A549 (cell line): ENCODE data around the gene TBC1D14. TPM values are rescaled to one million over a fixed set of nuclear protein-coding genes. Genes with fewer than 3 reads are reported as not detected.

Experiments
- ATAC-seq, 2 experiments: fragments of 200-7000 bp in 1 of 2; fragments of >200 bp in 1 of 2; cut with Nextera tagmentation in 1 of 2; cut with Tn5 transposase in 1 of 2; 3 replicates each; pipeline versions ENCODE4 v1.8.0 to v1.9.1; 2018 to 2020; ENCODE audit warnings: mild to moderate bottlenecking in 1 of 2, moderate library complexity in 1 of 2
- CTCF ChIA-PET: fragments of 300-600 bp; sonication (Branson Sonifier 250); formaldehyde crosslinking; extraction: SDS; loops from one replicate; lab custom pipeline; 2021; ENCODE audit warnings: antibody characterized with exemption, inconsistent platforms; lab: Yijun Ruan, JAX
- POLR2A ChIA-PET: fragments of 350-600 bp; formaldehyde crosslinking; extraction: SDS; loops from one replicate; lab custom pipeline; 2021; ENCODE audit warnings: antibody characterized with exemption, inconsistent platforms; lab: Yijun Ruan, JAX
- DNase-seq, 2 experiments: peaks; one replicate each; pipeline versions ENCODE4 v3.0.0 to v3.0.0-alpha.2; 2011 to 2016; ENCODE audit warnings: low read depth in 1 of 2, low spot score in 1 of 2
- FAIRE-seq: peaks from 2 replicates; lab custom pipeline; 2011; peaks lifted over from hg19 to GRCh38; lab: Jason Lieb, UNC
- H3K27ac ChIP-seq, 2 experiments: fragments of >200 bp; sonication (Bioruptor Twin); formaldehyde crosslinking; 3 replicates each; pipeline ENCODE4 v1.5.1; 2016 to 2017
- H3K4me1 ChIP-seq: fragments of >200 bp; sonication (Bioruptor Twin); formaldehyde crosslinking; 3 replicates; pipeline ENCODE4 v1.6.1; 2016
- H3K4me2 ChIP-seq: fragments of >200 bp; sonication (Bioruptor Twin); formaldehyde crosslinking; 3 replicates; pipeline ENCODE4 v1.6.1; 2016
- H3K4me3 ChIP-seq: fragments of >200 bp; sonication (Bioruptor Twin); formaldehyde crosslinking; 3 replicates; pipeline ENCODE4 v1.5.1; 2016
- H3K9me3 ChIP-seq: fragments of >200 bp; sonication (Bioruptor Twin); formaldehyde crosslinking; 3 replicates; pipeline ENCODE4 v1.6.1; 2016
- CBX2 ChIP-seq: fragments of 200-600 bp; sonication (generic); IDR thresholded peaks from 2 replicates; pipeline ENCODE4 v1.6.1; 2016; ENCODE audit warnings: low read depth, mild to moderate bottlenecking, borderline replicate concordance
- CHD4 ChIP-seq: fragments of 200-600 bp; sonication (generic); IDR thresholded peaks from 2 replicates; pipeline ENCODE4 v1.6.1; 2016; ENCODE audit warnings: antibody characterized with exemption, mild to moderate bottlenecking, borderline replicate concordance
- EHF ChIP-seq: fragments of 250-450 bp; sonication (Bioruptor Pico); IDR thresholded peaks from 2 replicates; pipeline ENCODE4 v1.5.0; 2020; ENCODE audit warnings: mild to moderate bottlenecking
- EP300 ChIP-seq, 2 experiments: fragments of >200 bp; sonication (Bioruptor Twin); formaldehyde crosslinking; IDR thresholded peaks; 2 replicates in 1 of 2; 3 replicates in 1 of 2; pipeline ENCODE4 v1.6.1; 2016 to 2017
- ESRRA ChIP-seq: fragments of 150-350 bp; IDR thresholded peaks from 2 replicates; pipeline ENCODE4 v1.6.1; 2014; ENCODE audit warnings: mild to moderate bottlenecking, low read length, borderline replicate concordance
- FOSL2 ChIP-seq, 2 experiments: fragments of 450-650 bp in 1 of 2; fragments of >200 bp in 1 of 2; sonication (Bioruptor Twin) in 1 of 2; formaldehyde crosslinking; IDR thresholded peaks; 2 replicates each; pipeline versions ENCODE4 v1.5.0 to v1.6.1; 2016 to 2020; ENCODE audit warnings: mild to moderate bottlenecking in 1 of 2, moderate library complexity in 1 of 2
- GATA3 ChIP-seq: IDR thresholded peaks from 2 replicates; pipeline ENCODE4 v1.6.1; 2012; ENCODE audit warnings: borderline replicate concordance
- HOXA7 ChIP-seq: fragments of 250-450 bp; sonication (Bioruptor Pico); IDR thresholded peaks from 2 replicates; pipeline ENCODE4 v1.5.0; 2020; ENCODE audit warnings: mild to moderate bottlenecking, moderate library complexity
- HOXB13 ChIP-seq: fragments of 250-450 bp; sonication (Bioruptor Pico); IDR thresholded peaks from 2 replicates; pipeline ENCODE4 v1.5.0; 2020; ENCODE audit warnings: low read depth, mild to moderate bottlenecking, moderate library complexity
- HOXB5 ChIP-seq: fragments of 250-450 bp; sonication (Bioruptor Pico); IDR thresholded peaks from 2 replicates; pipeline ENCODE4 v1.5.0; 2020; ENCODE audit warnings: mild to moderate bottlenecking, moderate library complexity
- JUN ChIP-seq, 2 experiments: fragments of >200 bp; sonication (Bioruptor Twin); formaldehyde crosslinking; IDR thresholded peaks; 2 replicates in 1 of 2; 3 replicates in 1 of 2; pipeline ENCODE4 v1.6.1; 2016 to 2017
- MAFK ChIP-seq: fragments of 450-650 bp; IDR thresholded peaks from 2 replicates; pipeline ENCODE4 v1.6.1; 2014; ENCODE audit not compliant: partially characterized antibody
- MAZ ChIP-seq: fragments of 150-350 bp; IDR thresholded peaks from 2 replicates; pipeline ENCODE4 v1.6.1; 2014; ENCODE audit warnings: antibody characterized with exemption, low read depth, low read length, borderline replicate concordance
- PHF8 ChIP-seq: fragments of 200-600 bp; sonication (generic); IDR thresholded peaks from 2 replicates; pipeline ENCODE4 v1.6.1; 2016; ENCODE audit warnings: low read depth, mild to moderate bottlenecking, antibody characterized with exemption, moderate library complexity, borderline replicate concordance
- RARB ChIP-seq: fragments of 250-450 bp; sonication (Bioruptor Pico); IDR thresholded peaks from 2 replicates; pipeline ENCODE4 v1.8.0; 2021; ENCODE audit warnings: mild to moderate bottlenecking, moderate library complexity
- TP53 ChIP-seq: fragments of 250-450 bp; sonication (Bioruptor Pico); IDR thresholded peaks from 2 replicates; pipeline ENCODE4 v1.5.0; 2021; ENCODE audit warnings: mild to moderate bottlenecking, moderate library complexity
- ZC3H11A ChIP-seq: fragments of 450-650 bp; IDR thresholded peaks from 2 replicates; pipeline ENCODE4 v1.6.1; 2014; ENCODE audit warnings: antibody characterized with exemption, mild to moderate bottlenecking
- ZNF302 ChIP-seq: fragments of 250-450 bp; sonication (Bioruptor Pico); IDR thresholded peaks from 2 replicates; pipeline ENCODE4 v1.9.0; 2021; ENCODE audit warnings: inconsistent platforms, mild to moderate bottlenecking, moderate library complexity
- WGBS: methylation state at CpG from one replicate; pipeline ENCODE4 v1.1.6; 2017; ENCODE audit errors: missing lambda C conversion rate; 5-methylcytosine and 5-hydroxymethylcytosine counted together
- polyA plus RNA-seq, 4 experiments: library from polyadenylated mRNA; depleted of rRNA in 3 of 4; stranded (reverse); fragments of >200 nt; fragmentation: RNase III in 1 of 4; extraction: RNeasy Plus Mini Kit Qiagen cat#74134 plus additional on column Dnase treatment in 1 of 4; gene quantifications; 2 replicates in 3 of 4; 3 replicates in 1 of 4; pipeline ENCODE4 v1.2.3, GENCODE V29; 2011 to 2017
- TF ChIP-seq, protein P1 (sequence below): fragments of >200 bp; sonication (Bioruptor Twin); formaldehyde crosslinking; IDR thresholded peaks from 3 replicates; pipeline ENCODE4 v1.6.1; 2016
- TF ChIP-seq, protein P2 (sequence below): IDR thresholded peaks from 2 replicates; pipeline ENCODE4 v1.6.1; 2012
- TF ChIP-seq, protein P3 (sequence below): fragments of >200 bp; sonication (Bioruptor Twin); formaldehyde crosslinking; IDR thresholded peaks from 3 replicates; pipeline ENCODE4 v1.5.1; 2016
- TF ChIP-seq, protein P4 (sequence below): IDR thresholded peaks from 2 replicates; pipeline ENCODE4 v1.6.1; 2012; ENCODE audit warnings: low read depth, borderline replicate concordance
- TF ChIP-seq, protein P5 (sequence below): fragments of 150-350 bp; IDR thresholded peaks from 2 replicates; pipeline ENCODE4 v1.6.1; 2014; ENCODE audit warnings: low read depth, mild to moderate bottlenecking, low read length
- TF ChIP-seq, protein P6 (sequence below): fragments of 250-450 bp; sonication (Bioruptor Pico); IDR thresholded peaks from 2 replicates; pipeline ENCODE4 v1.5.0; 2021; ENCODE audit warnings: mild to moderate bottlenecking, moderate library complexity, borderline replicate concordance
- TF ChIP-seq, protein P7 (sequence below): IDR thresholded peaks from 2 replicates; pipeline ENCODE4 v1.6.1; 2012

The TBC1D14 gene
- polyA plus RNA-seq, 2 of the 4 experiments (the other 2 are of a cell fraction), result 30.2 to 39.0 TPM

DNA sequence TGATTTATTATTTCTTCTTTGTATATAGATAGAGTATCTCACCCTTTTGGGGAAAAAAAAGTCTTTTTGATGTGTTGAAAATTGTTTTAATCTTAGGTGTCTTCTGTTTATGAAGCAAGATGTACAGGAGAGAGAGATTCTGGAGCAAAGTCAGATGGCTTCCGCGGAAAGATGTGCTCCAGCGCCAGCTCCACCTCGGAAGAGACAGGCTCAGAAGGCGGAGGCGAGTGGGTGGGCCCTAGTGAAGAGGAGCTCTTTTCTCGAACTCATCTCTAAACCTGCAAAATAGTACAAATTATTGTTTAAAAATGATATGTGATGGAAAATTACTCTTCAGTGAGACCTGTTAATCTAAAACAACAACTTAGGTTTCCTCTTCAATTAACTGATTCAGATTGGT lies 28.9 kb upstream of the TBC1D14 start (continued):
- TF ChIP-seq, protein P1, sequence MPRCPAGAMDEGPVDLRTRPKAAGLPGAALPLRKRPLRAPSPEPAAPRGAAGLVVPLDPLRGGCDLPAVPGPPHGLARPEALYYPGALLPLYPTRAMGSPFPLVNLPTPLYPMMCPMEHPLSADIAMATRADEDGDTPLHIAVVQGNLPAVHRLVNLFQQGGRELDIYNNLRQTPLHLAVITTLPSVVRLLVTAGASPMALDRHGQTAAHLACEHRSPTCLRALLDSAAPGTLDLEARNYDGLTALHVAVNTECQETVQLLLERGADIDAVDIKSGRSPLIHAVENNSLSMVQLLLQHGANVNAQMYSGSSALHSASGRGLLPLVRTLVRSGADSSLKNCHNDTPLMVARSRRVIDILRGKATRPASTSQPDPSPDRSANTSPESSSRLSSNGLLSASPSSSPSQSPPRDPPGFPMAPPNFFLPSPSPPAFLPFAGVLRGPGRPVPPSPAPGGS, result no peak
- no peak for TF ChIP-seq CBX2
- TF ChIP-seq CHD4, result no peak
- TF ChIP-seq, protein P2, sequence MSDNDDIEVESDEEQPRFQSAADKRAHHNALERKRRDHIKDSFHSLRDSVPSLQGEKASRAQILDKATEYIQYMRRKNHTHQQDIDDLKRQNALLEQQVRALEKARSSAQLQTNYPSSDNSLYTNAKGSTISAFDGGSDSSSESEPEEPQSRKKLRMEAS, result no peak
- TF ChIP-seq JUN (IDR thresholded peaks at IDR 0.05), result no peak
- TF ChIP-seq PHF8, result no peak
- TF ChIP-seq MAFK, result no peak
- TF ChIP-seq MAZ, result no peak
- TF ChIP-seq HOXB13, result no peak
- TF ChIP-seq, protein P3, sequence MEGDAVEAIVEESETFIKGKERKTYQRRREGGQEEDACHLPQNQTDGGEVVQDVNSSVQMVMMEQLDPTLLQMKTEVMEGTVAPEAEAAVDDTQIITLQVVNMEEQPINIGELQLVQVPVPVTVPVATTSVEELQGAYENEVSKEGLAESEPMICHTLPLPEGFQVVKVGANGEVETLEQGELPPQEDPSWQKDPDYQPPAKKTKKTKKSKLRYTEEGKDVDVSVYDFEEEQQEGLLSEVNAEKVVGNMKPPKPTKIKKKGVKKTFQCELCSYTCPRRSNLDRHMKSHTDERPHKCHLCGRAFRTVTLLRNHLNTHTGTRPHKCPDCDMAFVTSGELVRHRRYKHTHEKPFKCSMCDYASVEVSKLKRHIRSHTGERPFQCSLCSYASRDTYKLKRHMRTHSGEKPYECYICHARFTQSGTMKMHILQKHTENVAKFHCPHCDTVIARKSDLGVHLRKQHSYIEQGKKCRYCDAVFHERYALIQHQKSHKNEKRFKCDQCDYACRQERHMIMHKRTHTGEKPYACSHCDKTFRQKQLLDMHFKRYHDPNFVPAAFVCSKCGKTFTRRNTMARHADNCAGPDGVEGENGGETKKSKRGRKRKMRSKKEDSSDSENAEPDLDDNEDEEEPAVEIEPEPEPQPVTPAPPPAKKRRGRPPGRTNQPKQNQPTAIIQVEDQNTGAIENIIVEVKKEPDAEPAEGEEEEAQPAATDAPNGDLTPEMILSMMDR, result no peak

DNA sequence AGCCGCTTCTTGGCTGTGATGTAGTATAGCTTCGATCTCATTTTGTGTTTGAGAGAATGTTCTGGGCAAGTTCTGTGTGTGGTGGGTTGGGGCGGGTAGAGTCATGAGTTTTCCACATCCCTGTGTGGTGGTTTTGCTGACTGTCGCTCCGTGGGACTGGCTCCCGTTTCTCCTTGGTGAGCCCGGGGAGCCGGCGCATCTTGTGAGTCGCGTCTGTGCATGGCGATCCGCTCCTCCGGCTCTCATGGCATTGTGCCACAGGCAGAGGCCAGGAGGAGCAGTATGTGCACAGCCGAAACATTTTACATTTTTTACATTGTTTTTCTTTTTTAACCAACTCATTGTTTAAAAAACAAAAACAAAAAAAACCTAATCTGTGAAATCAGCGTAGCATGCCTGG lies 27.7 kb upstream of the TBC1D14 start:
- DNase-seq, result no peak
- no peak for FAIRE-seq
- Histone ChIP-seq H3K27ac (no peak overlapping the region), H3K4me3 (no peak overlapping the region), H3K4me2 (no peak overlapping the region)
- CTCF ChIA-PET, result interaction anchor here (1.0 to 7.4 kb wide), 3 partner anchors 9 to 162 kb away, joined by 4 to 62 read pairs (median 5); no protein-coding TSS in a partner anchor
- ATAC-seq, result no peak
- 94% methylated on average over 16 of the region's 16 CpGs for WGBS
- no peak for TF ChIP-seq ZC3H11A
- TF ChIP-seq, protein P4, sequence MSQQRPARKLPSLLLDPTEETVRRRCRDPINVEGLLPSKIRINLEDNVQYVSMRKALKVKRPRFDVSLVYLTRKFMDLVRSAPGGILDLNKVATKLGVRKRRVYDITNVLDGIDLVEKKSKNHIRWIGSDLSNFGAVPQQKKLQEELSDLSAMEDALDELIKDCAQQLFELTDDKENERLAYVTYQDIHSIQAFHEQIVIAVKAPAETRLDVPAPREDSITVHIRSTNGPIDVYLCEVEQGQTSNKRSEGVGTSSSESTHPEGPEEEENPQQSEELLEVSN, result no peak
- TF ChIP-seq, protein P5, sequence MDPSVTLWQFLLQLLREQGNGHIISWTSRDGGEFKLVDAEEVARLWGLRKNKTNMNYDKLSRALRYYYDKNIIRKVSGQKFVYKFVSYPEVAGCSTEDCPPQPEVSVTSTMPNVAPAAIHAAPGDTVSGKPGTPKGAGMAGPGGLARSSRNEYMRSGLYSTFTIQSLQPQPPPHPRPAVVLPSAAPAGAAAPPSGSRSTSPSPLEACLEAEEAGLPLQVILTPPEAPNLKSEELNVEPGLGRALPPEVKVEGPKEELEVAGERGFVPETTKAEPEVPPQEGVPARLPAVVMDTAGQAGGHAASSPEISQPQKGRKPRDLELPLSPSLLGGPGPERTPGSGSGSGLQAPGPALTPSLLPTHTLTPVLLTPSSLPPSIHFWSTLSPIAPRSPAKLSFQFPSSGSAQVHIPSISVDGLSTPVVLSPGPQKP, result no peak
- TF ChIP-seq, all 56 proteins: peak for 0
- POLR2A ChIA-PET, result no interaction called here
- H3K4me1 ChIP-seq, result peaks cover 11% of the 10 kb centered on the region; the same call in 2 of the 3 replicates
- H3K9me3 ChIP-seq, result no peaks in the 10 kb centered on the region

DNA sequence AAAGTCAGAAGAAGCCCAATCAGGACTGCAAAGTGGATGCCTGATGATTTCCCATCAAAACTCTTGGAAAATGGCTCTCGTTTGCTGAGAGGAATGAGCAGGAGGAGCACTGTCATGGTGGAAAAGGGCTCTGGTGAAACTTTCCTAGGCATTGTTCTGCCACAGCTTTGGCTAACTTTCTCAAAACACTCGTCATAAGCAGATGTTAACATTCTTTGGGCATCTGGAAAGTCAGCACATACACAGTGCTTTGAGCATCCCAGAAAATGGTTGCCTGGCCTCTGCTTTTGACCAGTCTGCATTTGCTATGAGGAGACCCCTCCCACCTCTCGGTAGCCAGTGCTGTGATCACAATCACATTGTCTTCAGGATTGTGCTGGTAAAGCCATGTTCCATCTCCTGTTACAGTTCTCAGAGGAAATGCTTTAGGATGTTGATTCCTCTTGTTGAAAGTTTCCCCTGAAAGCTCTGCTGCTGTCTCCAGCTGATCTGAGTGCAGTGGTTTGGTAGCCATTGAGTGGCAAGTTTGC lies 25.2 kb upstream of the TBC1D14 start:
- Histone ChIP-seq H3K4me3 (no peak overlapping the region), H3K9me3 (no peaks in the 10 kb centered on the region), H3K4me2 (no peak overlapping the region), H3K4me1 (peaks cover 11% of the 10 kb centered on the region; the same call in 2 of the 3 replicates), H3K27ac (no peak overlapping the region)
- ATAC-seq (no peak), DNase-seq (no peak), FAIRE-seq (no peak)
- CTCF ChIA-PET, result interaction anchor here (0.9 to 7.4 kb wide), 4 partner anchors 11 to 187 kb away, joined by 3 to 62 read pairs (median 4); no protein-coding TSS in a partner anchor
- POLR2A ChIA-PET, result no interaction called here
- WGBS, result 77% methylated on average over 3 of the region's 3 CpGs
- TF ChIP-seq ZNF302 (CRISPR knock-in tag), result no peak
- TF ChIP-seq EHF (CRISPR knock-in tag), result no peak
- no peak for TF ChIP-seq FOSL2 (IDR thresholded peaks at IDR 0.05)
- TF ChIP-seq FOSL2 (CRISPR knock-in tag; IDR thresholded peaks at IDR 0.05), result no peak
- no peak for TF ChIP-seq ESRRA
- TF ChIP-seq TP53 (CRISPR knock-in tag), result no peak
- no peak for TF ChIP-seq EP300 (IDR thresholded peaks at IDR 0.05)
- TF ChIP-seq HOXA7 (CRISPR knock-in tag), result no peak
- TF ChIP-seq, protein P4, result no peak
- no peak for TF ChIP-seq HOXB5 (CRISPR knock-in tag)
- TF ChIP-seq, protein P6, sequence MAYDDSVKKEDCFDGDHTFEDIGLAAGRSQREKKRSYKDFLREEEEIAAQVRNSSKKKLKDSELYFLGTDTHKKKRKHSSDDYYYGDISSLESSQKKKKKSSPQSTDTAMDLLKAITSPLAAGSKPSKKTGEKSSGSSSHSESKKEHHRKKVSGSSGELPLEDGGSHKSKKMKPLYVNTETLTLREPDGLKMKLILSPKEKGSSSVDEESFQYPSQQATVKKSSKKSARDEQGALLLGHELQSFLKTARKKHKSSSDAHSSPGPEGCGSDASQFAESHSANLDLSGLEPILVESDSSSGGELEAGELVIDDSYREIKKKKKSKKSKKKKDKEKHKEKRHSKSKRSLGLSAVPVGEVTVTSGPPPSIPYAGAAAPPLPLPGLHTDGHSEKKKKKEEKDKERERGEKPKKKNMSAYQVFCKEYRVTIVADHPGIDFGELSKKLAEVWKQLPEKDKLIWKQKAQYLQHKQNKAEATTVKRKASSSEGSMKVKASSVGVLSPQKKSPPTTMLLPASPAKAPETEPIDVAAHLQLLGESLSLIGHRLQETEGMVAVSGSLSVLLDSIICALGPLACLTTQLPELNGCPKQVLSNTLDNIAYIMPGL (CRISPR knock-in tag), result no peak
- no peak for TF ChIP-seq RARB (CRISPR knock-in tag)
- TF ChIP-seq CBX2, result no peak
- no peak for TF ChIP-seq ZC3H11A
- TF ChIP-seq GATA3, result no peak
- TF ChIP-seq, protein P7, sequence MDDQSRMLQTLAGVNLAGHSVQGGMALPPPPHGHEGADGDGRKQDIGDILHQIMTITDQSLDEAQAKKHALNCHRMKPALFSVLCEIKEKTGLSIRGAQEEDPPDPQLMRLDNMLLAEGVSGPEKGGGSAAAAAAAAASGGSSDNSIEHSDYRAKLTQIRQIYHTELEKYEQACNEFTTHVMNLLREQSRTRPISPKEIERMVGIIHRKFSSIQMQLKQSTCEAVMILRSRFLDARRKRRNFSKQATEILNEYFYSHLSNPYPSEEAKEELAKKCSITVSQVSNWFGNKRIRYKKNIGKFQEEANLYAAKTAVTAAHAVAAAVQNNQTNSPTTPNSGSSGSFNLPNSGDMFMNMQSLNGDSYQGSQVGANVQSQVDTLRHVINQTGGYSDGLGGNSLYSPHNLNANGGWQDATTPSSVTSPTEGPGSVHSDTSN, result no peak
- no peak for TF ChIP-seq HOXB13
